ENCODE data around the gene DLG2. TPM values are rescaled to one million over a fixed set of nuclear protein-coding genes. Genes with fewer than 3 reads are reported as not detected.
"Not testable (repeated sequence)": the region's sequence is repeated elsewhere in the genome, so short reads cannot be mapped to it uniquely, and the experiment has no call there.

DLG2 gene
- total RNA-seq, 1 donor from 2014 or later, result 1.8 TPM

DNA sequence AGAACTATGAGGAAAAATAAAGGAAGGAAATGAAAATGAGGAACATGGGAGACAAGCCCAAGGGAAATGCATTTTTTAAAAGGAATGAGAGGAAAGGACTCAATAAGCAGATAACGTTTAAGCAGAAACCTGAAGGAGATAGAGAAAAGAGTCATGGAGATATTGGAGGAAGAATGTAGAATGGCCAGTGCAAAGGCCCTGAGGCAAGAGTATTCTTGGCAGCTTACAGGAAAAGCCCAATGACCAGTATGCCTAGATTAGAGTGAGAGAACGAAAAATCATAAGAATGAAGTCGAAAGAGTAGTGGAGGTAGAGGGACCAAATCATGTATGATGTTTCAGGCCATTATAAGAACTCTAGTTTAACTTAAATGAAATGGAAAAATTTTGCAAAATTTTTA, 220.3 kb downstream of the DLG2 start:
- peaks cover 5% of the 10 kb centered on the region for H3K4me1 Mint-ChIP-seq (ENCODE audit: low read depth, unreplicated experiment)
- no peaks in the 10 kb centered on the region for H3K27me3 Mint-ChIP-seq (ENCODE audit: low read depth, unreplicated experiment)
- H3K36me3 Mint-ChIP-seq (ENCODE audit: low read depth, unreplicated experiment), result no peaks in the 10 kb centered on the region
- Histone ChIP-seq H3K4me2 (ENCODE audit: low read length) (no peak overlapping the region), H2AFZ (ENCODE audit: low read depth, low read length) (no peak overlapping the region), H4K20me1 (ENCODE audit: insufficient read depth, low read length) (no peaks in the 10 kb centered on the region), H3K27ac (ENCODE audit: low read depth, low read length) (no peak overlapping the region), H3K4me1 (ENCODE audit: insufficient read depth, low read length) (no peaks in the 10 kb centered on the region), H3K36me3 (ENCODE audit: insufficient read depth, low read length) (no peaks in the 10 kb centered on the region), H3K4me3 (ENCODE audit: insufficient read depth, low read depth, low read length) (no peak overlapping the region), H3K9ac (ENCODE audit: low read length) (no peak overlapping the region), H3K79me2 (ENCODE audit: insufficient read depth, low read length) (no peaks in the 10 kb centered on the region), H3K9me3 (ENCODE audit: insufficient read depth, low read depth, low read length) (no peaks in the 10 kb centered on the region), H3K27me3 (ENCODE audit: insufficient read depth, low read length) (peaks cover under 1% of the 10 kb centered on the region)
- FAIRE-seq (no peak), DNase-seq (ENCODE audit: low read depth) (no peak)
- no peak overlapping the region for H3K27ac Mint-ChIP-seq (ENCODE audit: unreplicated experiment)
- no peak overlapping the region for H3K4me3 Mint-ChIP-seq (ENCODE audit: unreplicated experiment)
- TF ChIP-seq, protein P1, sequence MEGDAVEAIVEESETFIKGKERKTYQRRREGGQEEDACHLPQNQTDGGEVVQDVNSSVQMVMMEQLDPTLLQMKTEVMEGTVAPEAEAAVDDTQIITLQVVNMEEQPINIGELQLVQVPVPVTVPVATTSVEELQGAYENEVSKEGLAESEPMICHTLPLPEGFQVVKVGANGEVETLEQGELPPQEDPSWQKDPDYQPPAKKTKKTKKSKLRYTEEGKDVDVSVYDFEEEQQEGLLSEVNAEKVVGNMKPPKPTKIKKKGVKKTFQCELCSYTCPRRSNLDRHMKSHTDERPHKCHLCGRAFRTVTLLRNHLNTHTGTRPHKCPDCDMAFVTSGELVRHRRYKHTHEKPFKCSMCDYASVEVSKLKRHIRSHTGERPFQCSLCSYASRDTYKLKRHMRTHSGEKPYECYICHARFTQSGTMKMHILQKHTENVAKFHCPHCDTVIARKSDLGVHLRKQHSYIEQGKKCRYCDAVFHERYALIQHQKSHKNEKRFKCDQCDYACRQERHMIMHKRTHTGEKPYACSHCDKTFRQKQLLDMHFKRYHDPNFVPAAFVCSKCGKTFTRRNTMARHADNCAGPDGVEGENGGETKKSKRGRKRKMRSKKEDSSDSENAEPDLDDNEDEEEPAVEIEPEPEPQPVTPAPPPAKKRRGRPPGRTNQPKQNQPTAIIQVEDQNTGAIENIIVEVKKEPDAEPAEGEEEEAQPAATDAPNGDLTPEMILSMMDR (IDR thresholded peaks at IDR 0.05; ENCODE audit: insufficient read depth, low read depth, low read length), result no peak
- no peak for TF ChIP-seq EZH2 (IDR thresholded peaks at IDR 0.05; ENCODE audit: insufficient read depth, low read length)
- no peaks in the 10 kb centered on the region for H3K9me3 Mint-ChIP-seq (ENCODE audit: unreplicated experiment)

DNA sequence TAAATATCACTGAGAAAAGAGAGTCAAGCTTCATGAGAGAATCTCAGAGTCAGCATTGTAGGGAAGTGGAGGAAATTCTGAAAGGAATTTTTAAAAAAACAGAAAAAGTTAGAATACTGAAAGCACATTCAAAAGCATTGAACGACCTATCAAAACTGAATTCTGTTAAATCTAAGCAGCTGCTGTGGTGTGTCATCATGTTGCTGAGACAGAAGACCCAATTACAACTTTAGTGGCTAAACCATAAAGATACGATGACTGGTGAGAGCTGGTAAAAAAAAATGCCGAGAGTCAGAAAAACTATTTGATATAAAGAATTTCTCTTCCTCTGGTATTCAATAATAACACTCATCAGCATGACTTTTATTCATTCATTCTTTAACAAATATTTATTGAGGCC, 220.8 kb downstream of the DLG2 start:
- Mint-ChIP-seq H3K4me3 (ENCODE audit: unreplicated experiment) (no peak overlapping the region), H3K36me3 (ENCODE audit: low read depth, unreplicated experiment) (no peaks in the 10 kb centered on the region), H3K9me3 (ENCODE audit: unreplicated experiment) (no peaks in the 10 kb centered on the region), H3K27me3 (ENCODE audit: low read depth, unreplicated experiment) (no peaks in the 10 kb centered on the region), H3K27ac (ENCODE audit: unreplicated experiment) (no peak overlapping the region), H3K4me1 (ENCODE audit: low read depth, unreplicated experiment) (peaks cover 5% of the 10 kb centered on the region)
- no peak overlapping the region for H2AFZ ChIP-seq (ENCODE audit: low read depth, low read length)
- no peak overlapping the region for H3K4me2 ChIP-seq (ENCODE audit: low read length)
- TF ChIP-seq, protein P1 (IDR thresholded peaks at IDR 0.05; ENCODE audit: insufficient read depth, low read depth, low read length), result no peak
- TF ChIP-seq EZH2 (IDR thresholded peaks at IDR 0.05; ENCODE audit: insufficient read depth, low read length), result no peak
- H4K20me1 ChIP-seq (ENCODE audit: insufficient read depth, low read length), result no peaks in the 10 kb centered on the region
- no peak overlapping the region for H3K27ac ChIP-seq (ENCODE audit: low read depth, low read length)
- no peak for DNase-seq (ENCODE audit: low read depth)
- no peaks in the 10 kb centered on the region for H3K79me2 ChIP-seq (ENCODE audit: insufficient read depth, low read length)
- FAIRE-seq, result no peak
- no peaks in the 10 kb centered on the region for H3K9me3 ChIP-seq (ENCODE audit: insufficient read depth, low read depth, low read length)
- H3K27me3 ChIP-seq (ENCODE audit: insufficient read depth, low read length), result no peaks in the 10 kb centered on the region
- no peak overlapping the region for H3K4me3 ChIP-seq (ENCODE audit: insufficient read depth, low read depth, low read length)
- H3K9ac ChIP-seq (ENCODE audit: low read length), result no peak overlapping the region
- H3K36me3 ChIP-seq (ENCODE audit: insufficient read depth, low read length), result no peaks in the 10 kb centered on the region
- H3K4me1 ChIP-seq (ENCODE audit: insufficient read depth, low read length), result no peaks in the 10 kb centered on the region

DNA sequence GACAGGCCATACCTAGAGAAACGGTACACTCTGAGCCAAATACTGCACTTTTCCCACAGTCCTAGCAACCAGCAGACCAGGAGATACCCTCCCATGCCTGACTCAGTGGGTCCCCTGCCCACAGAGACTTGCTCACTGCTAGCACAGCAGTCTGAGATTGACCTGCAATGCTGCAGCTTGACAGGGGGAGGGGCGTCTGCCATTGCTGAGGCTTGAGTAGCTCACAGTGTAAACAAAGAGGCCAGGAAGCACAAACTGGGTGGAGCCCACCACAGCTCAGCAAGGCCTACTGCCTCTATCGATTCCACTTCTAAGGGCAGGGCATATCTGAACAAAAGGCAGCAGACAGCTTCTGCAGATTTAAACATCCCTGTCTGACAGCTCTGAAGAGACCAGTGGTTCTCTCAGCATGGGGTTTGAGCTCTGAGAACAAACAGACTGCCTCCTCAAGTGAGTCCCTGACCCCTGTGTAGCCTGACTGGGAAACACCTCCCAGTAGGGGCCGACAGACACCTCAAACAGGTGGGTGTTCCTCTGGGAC, 231.6 kb downstream of the DLG2 start:
- H3K27ac Mint-ChIP-seq (ENCODE audit: unreplicated experiment); H3K79me2 ChIP-seq (ENCODE audit: insufficient read depth, low read length); H3K4me2 ChIP-seq (ENCODE audit: low read length); H3K27me3 ChIP-seq (ENCODE audit: insufficient read depth, low read length); H3K36me3 Mint-ChIP-seq (ENCODE audit: low read depth, unreplicated experiment); FAIRE-seq; H3K27ac ChIP-seq (ENCODE audit: low read depth, low read length); H3K4me1 ChIP-seq (ENCODE audit: insufficient read depth, low read length); H4K20me1 ChIP-seq (ENCODE audit: insufficient read depth, low read length); H3K9ac ChIP-seq (ENCODE audit: low read length); H3K9me3 Mint-ChIP-seq (ENCODE audit: unreplicated experiment); H3K4me1 Mint-ChIP-seq (ENCODE audit: low read depth, unreplicated experiment); DNase-seq (ENCODE audit: low read depth); H3K4me3 Mint-ChIP-seq (ENCODE audit: unreplicated experiment); H3K4me3 ChIP-seq (ENCODE audit: insufficient read depth, low read depth, low read length); H3K36me3 ChIP-seq (ENCODE audit: insufficient read depth, low read length); H3K9me3 ChIP-seq (ENCODE audit: insufficient read depth, low read depth, low read length); H2AFZ ChIP-seq (ENCODE audit: low read depth, low read length); H3K27me3 Mint-ChIP-seq (ENCODE audit: low read depth, unreplicated experiment): not testable (repeated sequence)
